MM.1S (cell line): Measurements from ENCODE around the gene PIK3C3.
A peak's percentile ranks its signal among the peaks of the same experiment; 100 is the strongest.

Experiments used
- DNase-seq: peaks from one replicate; pipeline ENCODE4 v3.0.0-alpha.2; 2015
- H2AFZ ChIP-seq: fragments of 300-600 bp; sonication (generic); 2 replicates; pipeline ENCODE4 v1.6.0; 2016; ENCODE audit warnings: antibody characterized with exemption, low read length
- H3F3A ChIP-seq: fragments of 300-600 bp; sonication (generic); 2 replicates; pipeline ENCODE4 v1.6.1; 2016; ENCODE audit warnings: mild to moderate bottlenecking, antibody characterized with exemption, low read length, moderate library complexity, mixed read lengths; ENCODE audit not compliant: insufficient read depth
- H3K27ac ChIP-seq: fragments of 300-600 bp; sonication (generic); 2 replicates; pipeline ENCODE4 v1.5.1; 2016; ENCODE audit warnings: mild to moderate bottlenecking, low read length
- H3K27me3 ChIP-seq: fragments of 300-600 bp; sonication (generic); replicated peaks from 2 replicates; pipeline ENCODE4 v1.6.0; 2016; ENCODE audit warnings: low read length; ENCODE audit not compliant: insufficient read depth
- H3K36me3 ChIP-seq: fragments of 300-600 bp; sonication (generic); replicated peaks from 2 replicates; pipeline ENCODE4 v1.6.1; 2016; ENCODE audit warnings: mild to moderate bottlenecking, low read length, mixed read lengths; ENCODE audit not compliant: insufficient read depth
- H3K4me1 ChIP-seq: fragments of 300-600 bp; sonication (generic); 2 replicates; pipeline ENCODE4 v1.6.1; 2016; ENCODE audit warnings: low read length, mixed read lengths
- H3K4me2 ChIP-seq: fragments of 300-600 bp; sonication (generic); 2 replicates; pipeline ENCODE4 v1.6.0; 2016; ENCODE audit warnings: low read depth, low read length
- H3K4me3 ChIP-seq: fragments of 300-600 bp; sonication (generic); 2 replicates; pipeline ENCODE4 v1.5.1; 2016; ENCODE audit warnings: low read length, mixed read lengths
- H3K79me2 ChIP-seq: fragments of 300-600 bp; sonication (generic); 2 replicates; pipeline ENCODE4 v1.6.1; 2016; ENCODE audit warnings: mixed run types, low read length, mixed read lengths
- H3K9ac ChIP-seq: fragments of 300-600 bp; sonication (generic); 2 replicates; pipeline ENCODE4 v1.6.1; 2016; ENCODE audit warnings: low read length, mixed read lengths
- H3K9me2 ChIP-seq: fragments of 300-600 bp; sonication (generic); replicated peaks from 2 replicates; pipeline ENCODE4 v1.6.1; 2016; ENCODE audit warnings: mild to moderate bottlenecking, low read length, mixed read lengths; ENCODE audit not compliant: insufficient read depth
- H3K9me3 ChIP-seq: fragments of 300-600 bp; sonication (generic); replicated peaks from 2 replicates; pipeline ENCODE4 v1.6.1; 2016; ENCODE audit warnings: mild to moderate bottlenecking, low read length, mixed read lengths; ENCODE audit not compliant: insufficient read depth
- H4K20me1 ChIP-seq: fragments of 300-600 bp; sonication (generic); 2 replicates; pipeline ENCODE4 v1.6.1; 2016; ENCODE audit warnings: mild to moderate bottlenecking, low read length, moderate library complexity, mixed read lengths; ENCODE audit not compliant: insufficient read depth
- CTCF ChIP-seq: fragments of 300-600 bp; sonication (generic); IDR thresholded peaks from 2 replicates; pipeline ENCODE4 v1.5.1; 2016; ENCODE audit warnings: antibody characterized with exemption, low read length, mixed read lengths
- EZH2 ChIP-seq: fragments of 300-600 bp; sonication (generic); optimal IDR thresholded peaks from 2 replicates; pipeline ENCODE3; 2017; ENCODE audit warnings: low read depth, mild to moderate bottlenecking, antibody characterized with exemption, low read length, mixed read lengths
- EZH2phosphoT487 ChIP-seq: fragments of 300-600 bp; sonication (generic); IDR thresholded peaks from 2 replicates; pipeline ENCODE4 v1.6.1; 2018; ENCODE audit warnings: antibody characterized with exemption, low read length

Gene PIK3C3

DNA sequence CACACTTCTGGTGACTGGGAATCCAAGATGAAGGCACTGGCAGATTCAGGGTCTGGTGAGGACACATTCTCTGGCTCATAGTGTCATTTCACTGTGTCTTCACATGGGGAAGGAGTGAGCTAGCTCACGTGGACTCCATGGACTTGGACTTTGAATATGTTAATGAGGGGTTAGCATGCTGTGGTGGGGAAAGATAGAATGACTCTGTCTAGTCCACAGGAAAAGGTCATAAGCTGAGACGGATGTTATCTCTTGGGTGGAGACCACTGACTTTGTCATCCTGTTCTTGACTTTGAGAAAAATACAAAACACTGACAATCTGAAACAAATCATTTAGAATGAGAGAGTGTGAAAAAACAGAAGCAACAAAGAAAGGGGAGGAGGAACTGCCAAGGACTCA is 145.9 kb downstream of the PIK3C3 start:
- H3K9me3 ChIP-seq: no peaks in the 10 kb centered on the region
- no peak overlapping the region for H2AFZ ChIP-seq
- no peaks in the 10 kb centered on the region for H3K36me3 ChIP-seq

DNA sequence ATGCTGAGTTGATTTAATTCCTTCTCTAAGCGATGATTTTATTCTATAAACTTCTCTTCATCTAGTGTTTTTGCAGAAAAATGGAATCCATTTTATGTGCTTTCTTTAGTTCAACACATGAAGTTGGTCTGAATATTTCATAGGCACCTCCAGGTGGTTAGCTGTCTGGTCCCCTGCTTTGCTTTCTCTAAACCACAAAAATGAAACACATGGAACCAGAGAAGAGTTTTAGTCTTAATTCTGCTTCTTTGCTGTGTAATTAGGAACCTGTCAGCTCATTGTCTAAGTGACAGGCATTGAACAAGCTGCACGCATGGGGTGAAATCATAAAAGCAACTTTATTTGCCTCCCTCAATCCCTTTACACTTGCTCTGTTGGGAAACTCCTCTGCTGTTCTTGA is 150.4 kb downstream of the PIK3C3 start:
- Histone ChIP-seq H3K79me2 (no peaks in the 10 kb centered on the region), H3K9me2 (no peaks in the 10 kb centered on the region), H3K36me3 (no peaks in the 10 kb centered on the region), H3K4me2 (no peak overlapping the region), H3F3A (no peaks in the 10 kb centered on the region), H3K27me3 (no peaks in the 10 kb centered on the region), H3K9me3 (no peaks in the 10 kb centered on the region), H3K4me3 (no peak overlapping the region), H4K20me1 (no peaks in the 10 kb centered on the region), H3K4me1 (no peaks in the 10 kb centered on the region; the same call in 1 of the 2 replicates), H3K27ac (no peak overlapping the region), H3K9ac (no peak overlapping the region), H2AFZ (no peak overlapping the region)
- peak; percentile 37 for DNase-seq
- TF ChIP-seq EZH2 (no peak), CTCF (no peak), EZH2phosphoT487 (no peak)

More for the DNA sequence above, 145.9 kb downstream of the PIK3C3 start:
- no peak overlapping the region for H3K27ac ChIP-seq
- H3K27me3 ChIP-seq: no peaks in the 10 kb centered on the region
- no peaks in the 10 kb centered on the region for H3F3A ChIP-seq
- TF ChIP-seq CTCF (no peak), EZH2phosphoT487 (no peak), EZH2 (no peak)
- H4K20me1 ChIP-seq: no peaks in the 10 kb centered on the region
- no peak overlapping the region for H3K9ac ChIP-seq
- no peak overlapping the region for H3K4me2 ChIP-seq
- H3K4me1 ChIP-seq: no peaks in the 10 kb centered on the region; the same call in 1 of the 2 replicates
- no peaks in the 10 kb centered on the region for H3K79me2 ChIP-seq
- no peak overlapping the region for H3K4me3 ChIP-seq
- DNase-seq: no peak
- no peaks in the 10 kb centered on the region for H3K9me2 ChIP-seq

- Histone ChIP-seq H2AFZ (no peak overlapping the region), H3K79me2 (no peaks in the 10 kb centered on the region), H3K4me1 (no peaks in the 10 kb centered on the region; the same call in 1 of the 2 replicates), H4K20me1 (no peaks in the 10 kb centered on the region), H3K4me3 (no peak overlapping the region), H3K36me3 (no peaks in the 10 kb centered on the region), H3K9ac (no peak overlapping the region), H3F3A (no peaks in the 10 kb centered on the region), H3K9me3 (no peaks in the 10 kb centered on the region), H3K27me3 (no peaks in the 10 kb centered on the region), H3K9me2 (no peaks in the 10 kb centered on the region), H3K27ac (no peak overlapping the region), H3K4me2 (no peak overlapping the region)
- no peak for TF ChIP-seq CTCF
- no peak for TF ChIP-seq EZH2
- TF ChIP-seq EZH2phosphoT487: no peak
- DNase-seq: no peak
Measured at GRCh38 chr18:42106784-42107183, 151.8 kb downstream of the PIK3C3 start.
